ENCODE measurements around the gene DPM3.
"Not testable (repeated sequence)": the region's sequence is repeated elsewhere in the genome, so short reads cannot be mapped to it uniquely, and the experiment has no call there.

The DPM3 gene

GRCh38 chr1:155139895-155140629, at the start of gene DPM3:
TSS of gene DPM3 (minus strand) at chr1:155140531. CDS start at chr1:155140240, 291 bp downstream.
- peak; percentile 74 for DNase-seq (ENCODE audit: low read depth)
- peak within 1 kb of the TSS; percentile 97 for H3K4me3 ChIP-seq (ENCODE audit: control insufficient read depth, low read depth, low read length)
- no peak for TF ChIP-seq CTCF (conservative IDR thresholded peaks at IDR 0.05; ENCODE audit: control insufficient read depth, insufficient read depth, low read depth, low read length)

GRCh38 chr1:155189926-155190325, 49.6 kb upstream of the DPM3 start:
- not testable (repeated sequence) for DNase-seq (ENCODE audit: low read depth); H3K4me3 ChIP-seq (ENCODE audit: control insufficient read depth, low read depth, low read length)

- no peak for TF ChIP-seq CTCF (conservative IDR thresholded peaks at IDR 0.05; ENCODE audit: control insufficient read depth, insufficient read depth, low read depth, low read length)
- DNase-seq (ENCODE audit: low read depth), result no peak
Measured at GRCh38 chr1:155188268-155188667, 47.9 kb upstream of the DPM3 start.

GRCh38 chr1:155187456-155187891, 47.1 kb upstream of the DPM3 start:
- TF ChIP-seq CTCF (conservative IDR thresholded peaks at IDR 0.05; ENCODE audit: control insufficient read depth, insufficient read depth, low read depth, low read length), result no peak
- H3K4me3 ChIP-seq (ENCODE audit: control insufficient read depth, low read depth, low read length), result no peak overlapping the region
- DNase-seq (ENCODE audit: low read depth), result no peak

More at GRCh38 chr1:155188268-155188667, 47.9 kb upstream of the DPM3 start:
- no peak overlapping the region for H3K4me3 ChIP-seq (ENCODE audit: control insufficient read depth, low read depth, low read length)

GRCh38 chr1:155186794-155187455, 46.6 kb upstream of the DPM3 start:
- no peak for DNase-seq (ENCODE audit: low read depth)
- TF ChIP-seq CTCF (conservative IDR thresholded peaks at IDR 0.05; ENCODE audit: control insufficient read depth, insufficient read depth, low read depth, low read length), result no peak
- H3K4me3 ChIP-seq (ENCODE audit: control insufficient read depth, low read depth, low read length), result no peak overlapping the region

GRCh38 chr1:155186067-155186793, 45.9 kb upstream of the DPM3 start:
- no peak for DNase-seq (ENCODE audit: low read depth)
- no peak for TF ChIP-seq CTCF (conservative IDR thresholded peaks at IDR 0.05; ENCODE audit: control insufficient read depth, insufficient read depth, low read depth, low read length)
- no peak overlapping the region for H3K4me3 ChIP-seq (ENCODE audit: control insufficient read depth, low read depth, low read length)

GRCh38 chr1:155185783-155186066, 45.4 kb upstream of the DPM3 start:
- no peak overlapping the region for H3K4me3 ChIP-seq (ENCODE audit: control insufficient read depth, low read depth, low read length)
- DNase-seq (ENCODE audit: low read depth), result no peak
- TF ChIP-seq CTCF (conservative IDR thresholded peaks at IDR 0.05; ENCODE audit: control insufficient read depth, insufficient read depth, low read depth, low read length), result no peak

All from fibroblast of mammary gland (primary cell).